Heart left ventricle (tissue), 13 donors: ENCODE measurements around the gene CLCN1.

Experiments
- POLR2A ChIP-seq, 2 donors: fragments of 450-650 bp; IDR thresholded peaks; one replicate each; pipeline ENCODE4 v1.6.1; 2017; ENCODE audit warnings: antibody characterized with exemption in 2 of 2, mild to moderate bottlenecking in 2 of 2, moderate library complexity in 2 of 2
- TF ChIP-seq, protein P1 (sequence below), 12 donors: fragments of 200-600 bp; sonication (generic) in 4 of 12; IDR thresholded peaks; one replicate each; pipeline versions ENCODE4 v1.5.0 to v1.8.0; 2018 to 2022; ENCODE audit warnings: antibody characterized with exemption in 12 of 12, mild to moderate bottlenecking in 5 of 12
- donor health status: ischemic (EF 13 %, LVEDD 7.1; RV severe dilation, severe dysfunction).
- donor health status: DM: no; HTN: yes; CAD: no.
- donor health status: DM: no; HTN: no; CAD: no.
- donor health status: ischemic (EF 25% LVEDD 6.9; RV normal size, moderate dysfunction).
- donor health status: ischemic (EF 25% LVEDD 5.7; RV mildly dilated, moderate dysfunction).
- donor health status: ischemic (EF 35%, LVEDD 5.7; RV mildly dilated, moderate dysfunction).
- donor health status: nonischemic (EF 11% LVEDD 7.7; RV severe dilation, severe dysfunction).
- donor health status: DM: yes; HTN: yes; CAD: no.
- donor health status: PGD.
- donor health status: ischemic (EF 29% LVEDD 5.4; RV normal size, mild dysfunction).
- donor health status: nonischemic (EF 23%, LVEDD 6.1; RV moderate dilation, normal function).

DNA sequence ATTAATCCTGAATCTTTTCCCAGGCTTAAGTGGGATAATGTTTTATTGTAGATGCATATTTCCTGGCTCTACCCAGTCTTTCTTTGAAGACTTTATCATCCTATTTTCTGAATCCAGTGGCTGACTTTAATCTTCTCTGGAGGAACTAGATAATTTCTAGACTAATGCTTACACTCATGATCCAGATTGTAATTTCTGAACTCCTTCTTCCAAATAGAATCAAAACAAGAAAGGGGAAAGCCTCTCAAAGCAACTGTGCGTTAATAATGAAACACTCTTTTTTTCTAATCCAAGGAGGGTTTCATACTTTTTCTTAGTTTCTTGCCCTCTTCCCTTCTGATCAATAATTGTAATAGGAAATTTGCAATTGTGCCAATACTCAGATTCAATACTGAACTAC, 44.7 kb upstream of the CLCN1 start:
- TF ChIP-seq, protein P1, sequence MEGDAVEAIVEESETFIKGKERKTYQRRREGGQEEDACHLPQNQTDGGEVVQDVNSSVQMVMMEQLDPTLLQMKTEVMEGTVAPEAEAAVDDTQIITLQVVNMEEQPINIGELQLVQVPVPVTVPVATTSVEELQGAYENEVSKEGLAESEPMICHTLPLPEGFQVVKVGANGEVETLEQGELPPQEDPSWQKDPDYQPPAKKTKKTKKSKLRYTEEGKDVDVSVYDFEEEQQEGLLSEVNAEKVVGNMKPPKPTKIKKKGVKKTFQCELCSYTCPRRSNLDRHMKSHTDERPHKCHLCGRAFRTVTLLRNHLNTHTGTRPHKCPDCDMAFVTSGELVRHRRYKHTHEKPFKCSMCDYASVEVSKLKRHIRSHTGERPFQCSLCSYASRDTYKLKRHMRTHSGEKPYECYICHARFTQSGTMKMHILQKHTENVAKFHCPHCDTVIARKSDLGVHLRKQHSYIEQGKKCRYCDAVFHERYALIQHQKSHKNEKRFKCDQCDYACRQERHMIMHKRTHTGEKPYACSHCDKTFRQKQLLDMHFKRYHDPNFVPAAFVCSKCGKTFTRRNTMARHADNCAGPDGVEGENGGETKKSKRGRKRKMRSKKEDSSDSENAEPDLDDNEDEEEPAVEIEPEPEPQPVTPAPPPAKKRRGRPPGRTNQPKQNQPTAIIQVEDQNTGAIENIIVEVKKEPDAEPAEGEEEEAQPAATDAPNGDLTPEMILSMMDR (IDR thresholded peaks at IDR 0.05) = no peak
- TF ChIP-seq POLR2A (IDR thresholded peaks at IDR 0.05) = no peak
